Measurements from ENCODE around the gene TUBB4B.
"Not testable (repeated sequence)": the region's sequence is repeated elsewhere in the genome, so short reads cannot be mapped to it uniquely, and the experiment has no call there.

Gene TUBB4B

GRCh38 chr9:137233143-137233980, 7.7 kb upstream of the TUBB4B start:
- Mint-ChIP-seq H3K4me3 (no peak overlapping the region), H3K9me3 (no peaks in the 10 kb centered on the region), H3K27ac (no peak overlapping the region), H3K4me1 (ENCODE audit: low read depth in 2 of 2) (peaks cover 2 to 7% of the 10 kb centered on the region in 2 donors), H3K36me3 (ENCODE audit: insufficient read depth) (no peaks in the 10 kb centered on the region), H3K27me3 (peaks cover 9 to 28% of the 10 kb centered on the region in 2 donors)
- no peak for ATAC-seq (replicated peaks)
- no peak for DNase-seq

- H3K27me3 Mint-ChIP-seq: peaks cover 9 to 28% of the 10 kb centered on the region in 2 donors
- ATAC-seq (replicated peaks) (no peak), DNase-seq (no peak)
- H3K4me1 Mint-ChIP-seq (ENCODE audit: low read depth in 2 of 2): peaks cover 7 to 11% of the 10 kb centered on the region in 2 donors
- H3K4me3 Mint-ChIP-seq: no peak overlapping the region
- no peak overlapping the region for H3K27ac Mint-ChIP-seq
- H3K9me3 Mint-ChIP-seq: no peaks in the 10 kb centered on the region
- H3K36me3 Mint-ChIP-seq (ENCODE audit: insufficient read depth): no peaks in the 10 kb centered on the region
Observed at GRCh38 chr9:137234055-137234697, 6.9 kb upstream of the TUBB4B start.

- no peak overlapping the region for H3K4me3 Mint-ChIP-seq
- DNase-seq (no peak), ATAC-seq (replicated peaks) (no peak)
- H3K27me3 Mint-ChIP-seq: peaks cover 9 to 28% of the 10 kb centered on the region in 2 donors
- H3K27ac Mint-ChIP-seq: no peak overlapping the region
- H3K9me3 Mint-ChIP-seq: no peaks in the 10 kb centered on the region
- peaks cover 4% of the 10 kb centered on the region for H3K36me3 Mint-ChIP-seq (ENCODE audit: insufficient read depth)
- peaks cover 9 to 11% of the 10 kb centered on the region in 2 donors for H3K4me1 Mint-ChIP-seq (ENCODE audit: low read depth in 2 of 2)
Observed at GRCh38 chr9:137234758-137235423, 6.2 kb upstream of the TUBB4B start.

DNA sequence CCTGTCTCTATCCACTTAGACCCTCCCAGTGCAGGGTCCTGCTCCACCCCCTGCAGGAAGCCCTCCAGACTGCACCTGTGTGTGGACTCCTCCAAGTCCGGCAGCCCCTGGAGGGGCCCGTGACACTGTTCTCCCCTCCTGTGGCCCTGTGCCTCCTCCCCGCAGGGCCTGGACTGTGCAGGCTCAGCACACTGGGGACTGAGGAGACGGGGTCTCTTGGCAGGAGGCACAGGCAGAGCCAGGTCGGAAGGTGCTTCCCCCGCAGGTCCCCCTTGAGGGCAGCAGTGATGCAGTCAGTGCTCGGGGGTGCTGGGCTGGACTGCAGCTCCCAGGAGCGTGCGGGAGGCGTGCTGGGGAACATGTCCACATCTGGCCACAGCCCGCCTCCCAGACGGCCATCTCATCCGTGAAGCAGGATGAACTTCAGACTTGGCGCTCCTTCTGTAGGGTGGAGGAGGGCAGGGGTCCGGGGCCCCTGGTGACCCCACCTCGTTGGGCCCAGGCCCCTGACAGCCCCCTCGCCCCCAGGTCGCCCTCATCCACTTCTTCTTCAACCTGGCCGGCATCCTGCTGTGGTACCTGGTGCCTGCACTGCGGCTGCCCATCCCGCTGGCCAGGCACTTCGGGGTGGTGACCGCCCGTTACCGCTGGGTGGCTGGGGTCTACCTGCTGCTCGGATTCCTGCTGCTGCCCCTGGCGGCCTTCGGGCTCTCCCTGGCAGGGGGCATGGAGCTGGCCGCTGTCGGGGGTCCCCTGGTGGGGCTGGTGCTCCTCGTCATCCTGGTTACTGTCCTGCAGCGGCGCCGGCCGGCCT, 5.5 kb upstream of the TUBB4B start:
- Mint-ChIP-seq H3K9me3 (no peaks in the 10 kb centered on the region), H3K27me3 (peaks cover 9 to 28% of the 10 kb centered on the region in 2 donors), H3K36me3 (ENCODE audit: insufficient read depth) (peaks cover 4% of the 10 kb centered on the region), H3K27ac (no peak overlapping the region), H3K4me3 (no peak overlapping the region), H3K4me1 (ENCODE audit: low read depth in 2 of 2) (peaks cover 9 to 11% of the 10 kb centered on the region in 2 donors)
- ATAC-seq (replicated peaks) (no peak), DNase-seq (no peak)

DNA sequence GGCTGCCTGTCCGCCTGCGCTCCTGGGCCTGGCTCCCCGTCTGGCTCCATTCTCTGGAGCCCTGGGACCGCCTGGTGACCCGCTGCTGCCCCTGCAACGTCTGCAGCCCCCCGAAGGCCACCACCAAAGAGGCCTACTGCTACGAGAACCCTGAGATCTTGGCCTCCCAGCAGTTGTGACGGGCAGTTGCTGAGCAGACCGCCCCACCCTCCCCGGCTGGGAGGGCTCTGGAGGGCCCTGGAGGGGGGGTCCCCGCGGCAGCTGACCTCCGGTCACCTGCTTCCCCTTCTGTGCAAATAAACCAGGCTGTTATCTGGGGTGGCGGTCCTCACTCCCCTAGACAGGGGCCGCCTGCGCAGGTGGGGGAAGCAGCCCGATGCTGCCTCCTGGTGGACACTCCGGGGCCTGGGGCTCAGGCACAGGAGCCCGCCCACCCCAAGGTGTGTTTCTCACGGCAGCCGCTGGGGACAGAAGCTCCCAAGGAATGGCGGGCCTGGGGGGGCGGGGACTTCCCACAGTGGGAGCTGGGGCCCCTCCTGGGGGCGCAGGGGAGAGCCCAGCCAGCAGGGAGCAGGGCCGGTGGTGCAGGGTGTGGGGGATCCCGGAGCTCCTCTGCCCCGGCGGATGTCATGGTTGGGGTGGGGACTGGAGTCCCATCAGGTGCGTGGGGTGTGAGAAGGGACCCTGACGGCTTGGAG, 4.7 kb upstream of the TUBB4B start:
- Mint-ChIP-seq H3K27ac (no peak overlapping the region), H3K36me3 (ENCODE audit: insufficient read depth) (peaks cover 11% of the 10 kb centered on the region), H3K4me3 (no peak overlapping the region), H3K9me3 (no peaks in the 10 kb centered on the region), H3K27me3 (peaks cover 9 to 23% of the 10 kb centered on the region in 2 donors), H3K4me1 (ENCODE audit: low read depth in 2 of 2) (peaks cover 11 to 16% of the 10 kb centered on the region in 2 donors)
- ATAC-seq (replicated peaks) (peak; percentile 27), DNase-seq (peak; percentile 87 to 89 (median 88))

DNA sequence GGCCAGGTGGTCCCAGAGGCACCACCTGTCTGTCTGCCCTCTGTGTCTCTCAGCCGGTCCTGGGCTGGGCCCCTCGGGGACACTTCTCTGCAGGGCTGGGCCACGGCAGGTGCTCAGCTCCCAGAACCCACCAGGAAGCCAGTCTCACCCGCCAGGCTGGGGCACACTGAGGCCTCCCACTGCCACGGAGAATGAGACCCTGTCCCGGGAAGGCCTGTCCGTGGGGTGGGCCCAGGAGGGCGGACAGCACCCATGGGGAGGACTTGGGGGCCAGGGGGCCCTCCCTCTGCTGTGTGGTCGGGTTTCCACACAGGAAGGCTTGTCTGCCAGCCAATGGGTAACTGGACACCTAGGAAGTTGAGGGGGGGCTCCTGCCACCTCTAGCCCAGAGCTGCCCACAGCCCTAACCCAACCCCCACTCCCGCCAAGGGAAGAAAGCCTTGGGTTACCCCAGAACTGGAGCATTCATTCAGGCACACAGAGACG, 4.1 kb upstream of the TUBB4B start:
- ATAC-seq (replicated peaks): no peak
- peaks cover 4 to 17% of the 10 kb centered on the region in 2 donors for H3K27me3 Mint-ChIP-seq
- DNase-seq: no peak
- H3K4me3 Mint-ChIP-seq: no peak overlapping the region
- no peaks in the 10 kb centered on the region for H3K9me3 Mint-ChIP-seq
- peaks cover 11 to 16% of the 10 kb centered on the region in 2 donors for H3K4me1 Mint-ChIP-seq (ENCODE audit: low read depth in 2 of 2)
- no peak overlapping the region for H3K27ac Mint-ChIP-seq
- H3K36me3 Mint-ChIP-seq (ENCODE audit: insufficient read depth): peaks cover 15% of the 10 kb centered on the region

GRCh38 chr9:137237759-137238726, 3.0 kb upstream of the TUBB4B start:
- H3K36me3 Mint-ChIP-seq (ENCODE audit: insufficient read depth): peaks cover 26% of the 10 kb centered on the region
- no peak for ATAC-seq (replicated peaks)
- H3K27me3 Mint-ChIP-seq: peaks cover 0 to 14% of the 10 kb centered on the region in 2 donors
- peak overlapping the region in 1 of 2 donors; percentile 82 for H3K27ac Mint-ChIP-seq
- peak overlapping the region in 1 of 2 donors; percentile 19 for H3K4me3 Mint-ChIP-seq
- H3K4me1 Mint-ChIP-seq (ENCODE audit: low read depth in 2 of 2): peaks cover 18 to 19% of the 10 kb centered on the region in 2 donors
- no peak for DNase-seq
- no peaks in the 10 kb centered on the region for H3K9me3 Mint-ChIP-seq

GRCh38 chr9:137239541-137240200, 1.4 kb upstream of the TUBB4B start:
- Mint-ChIP-seq H3K27ac (peak overlapping the region in 1 of 2 donors; percentile 97), H3K36me3 (ENCODE audit: insufficient read depth) (peaks cover 38% of the 10 kb centered on the region)
- ATAC-seq (replicated peaks): not testable (repeated sequence)

DNA sequence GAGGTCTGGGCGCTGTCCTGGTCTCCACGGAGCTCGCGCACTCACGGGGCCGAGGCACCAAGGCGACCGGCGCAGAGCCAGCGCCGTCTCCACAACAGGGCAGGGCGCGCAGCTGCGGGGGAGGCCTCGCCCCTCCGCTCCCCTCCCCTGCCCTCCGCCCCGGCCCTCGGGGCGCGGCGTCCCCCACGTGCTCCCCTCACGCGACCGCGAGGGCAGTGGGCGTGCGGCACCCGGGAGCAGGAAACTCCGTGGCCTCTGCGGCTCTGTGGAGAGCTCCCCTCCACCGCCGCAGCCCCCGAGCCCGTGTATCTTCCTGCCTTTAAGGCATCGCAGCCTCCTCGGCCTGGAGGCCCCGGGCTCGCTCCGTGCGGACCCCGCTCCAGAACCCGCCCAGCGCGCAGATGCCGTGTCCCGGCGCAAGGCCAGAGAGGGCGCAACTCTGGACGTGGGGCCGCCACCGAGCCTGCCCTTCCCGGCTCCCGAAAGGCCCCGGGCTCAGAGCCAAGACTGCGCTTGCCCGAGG, 708 bp upstream of the TUBB4B start:
- peaks cover 38% of the 10 kb centered on the region for H3K36me3 Mint-ChIP-seq (ENCODE audit: insufficient read depth)
- peak; percentile 40 for ATAC-seq (replicated peaks)
- no peaks in the 10 kb centered on the region for H3K9me3 Mint-ChIP-seq
- peak overlapping the region; percentile 91 to 97 for H3K27ac Mint-ChIP-seq
- DNase-seq: peak in 2 of 3 experiments; percentile 65 to 70
- H3K4me1 Mint-ChIP-seq (ENCODE audit: low read depth in 2 of 2): peaks cover 20 to 22% of the 10 kb centered on the region in 2 donors
- H3K4me3 Mint-ChIP-seq: peak overlapping the region; percentile 86 to 97
- H3K27me3 Mint-ChIP-seq: peaks cover 0 to 3% of the 10 kb centered on the region in 2 donors

More at GRCh38 chr9:137239541-137240200, 1.4 kb upstream of the TUBB4B start:
- H3K4me3 Mint-ChIP-seq: peak overlapping the region; percentile 86 to 97
- DNase-seq, H3K9me3 Mint-ChIP-seq: not testable (repeated sequence)
- peaks cover 0 to 10% of the 10 kb centered on the region in 2 donors for H3K27me3 Mint-ChIP-seq
- H3K4me1 Mint-ChIP-seq (ENCODE audit: low read depth in 2 of 2): peaks cover 23 to 26% of the 10 kb centered on the region in 2 donors

DNA sequence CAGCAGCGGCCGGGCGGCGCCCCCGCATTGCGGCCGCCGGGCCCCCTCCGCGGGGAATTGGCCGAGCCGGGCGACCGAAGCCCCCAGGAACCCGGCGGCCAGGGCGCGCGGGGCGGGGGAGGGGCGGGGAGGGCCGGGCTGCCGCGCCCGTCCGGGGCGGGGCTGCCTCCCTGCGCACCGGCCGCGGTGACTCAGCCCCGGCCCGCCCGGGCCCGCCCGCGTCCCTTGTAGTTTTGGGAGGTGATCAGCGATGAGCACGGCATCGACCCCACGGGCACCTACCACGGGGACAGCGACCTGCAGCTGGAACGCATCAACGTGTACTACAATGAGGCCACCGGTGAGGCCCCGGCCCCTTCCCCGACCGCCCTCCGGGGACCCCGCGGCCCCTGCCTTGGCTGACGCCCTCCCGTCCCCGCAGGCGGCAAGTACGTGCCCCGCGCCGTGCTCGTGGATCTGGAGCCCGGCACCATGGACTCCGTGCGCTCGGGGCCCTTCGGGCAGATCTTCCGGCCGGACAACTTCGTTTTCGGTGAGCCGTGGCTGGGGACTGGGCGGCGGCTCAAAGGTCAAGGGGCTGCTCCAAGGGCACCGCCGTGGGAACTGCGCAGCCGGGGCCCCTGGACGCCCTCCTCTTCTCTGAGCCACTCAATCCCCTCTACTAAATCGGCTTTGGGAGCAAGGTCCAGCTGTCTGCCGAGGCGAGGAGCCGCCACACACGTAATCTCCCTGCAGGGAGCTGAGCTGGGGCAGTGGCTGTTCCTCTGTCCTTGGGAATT, 592 bp downstream of the TUBB4B start:
- ATAC-seq (replicated peaks): peak; percentile 15

More for the DNA sequence above, 592 bp downstream of the TUBB4B start:
- Mint-ChIP-seq H3K9me3 (no peaks in the 10 kb centered on the region), H3K27ac (peak overlapping the region; percentile 91 to 97), H3K27me3 (no peaks in the 10 kb centered on the region), H3K36me3 (ENCODE audit: insufficient read depth) (peaks cover 38% of the 10 kb centered on the region), H3K4me1 (ENCODE audit: low read depth in 2 of 2) (peaks cover 19 to 22% of the 10 kb centered on the region in 2 donors), H3K4me3 (peak overlapping the region; percentile 86 to 97)
- DNase-seq: peak in 2 of 3 experiments; percentile 41 to 51
